ENCODE results near the gene PLCB4.

Gene PLCB4

GRCh38 chr20:9332791-9333479 lies 264.0 kb downstream of the PLCB4 start:
- DNase-seq (ENCODE audit: low read depth), result no peak
- TF ChIP-seq CTCF (conservative IDR thresholded peaks at IDR 0.05; ENCODE audit: low read depth, low read length), result no peak

GRCh38 chr20:9334866-9335265 lies 266.0 kb downstream of the PLCB4 start:
- H3K4me3 ChIP-seq (ENCODE audit: low read depth, low read length), result no peak overlapping the region
- no peak for DNase-seq (ENCODE audit: low read depth)
- TF ChIP-seq CTCF (conservative IDR thresholded peaks at IDR 0.05; ENCODE audit: low read depth, low read length), result no peak

More at GRCh38 chr20:9332791-9333479, 264.0 kb downstream of the PLCB4 start:
- H3K4me3 ChIP-seq (ENCODE audit: low read depth, low read length), result no peak overlapping the region

GRCh38 chr20:9338101-9338500 lies 269.2 kb downstream of the PLCB4 start:
- no peak overlapping the region for H3K4me3 ChIP-seq (ENCODE audit: low read depth, low read length)
- DNase-seq (ENCODE audit: low read depth), result no peak
- TF ChIP-seq CTCF (conservative IDR thresholded peaks at IDR 0.05; ENCODE audit: low read depth, low read length), result no peak

- DNase-seq (ENCODE audit: low read depth), result no peak
- TF ChIP-seq CTCF (conservative IDR thresholded peaks at IDR 0.05; ENCODE audit: low read depth, low read length), result no peak
- no peak overlapping the region for H3K4me3 ChIP-seq (ENCODE audit: low read depth, low read length)
Measured at GRCh38 chr20:9339708-9340107, 270.8 kb downstream of the PLCB4 start.

- no peak for TF ChIP-seq CTCF (conservative IDR thresholded peaks at IDR 0.05; ENCODE audit: low read depth, low read length)
- no peak for DNase-seq (ENCODE audit: low read depth)
- no peak overlapping the region for H3K4me3 ChIP-seq (ENCODE audit: low read depth, low read length)
Measured at GRCh38 chr20:9342651-9343050, 273.8 kb downstream of the PLCB4 start.

- TF ChIP-seq CTCF (conservative IDR thresholded peaks at IDR 0.05; ENCODE audit: low read depth, low read length), result no peak
- peak overlapping the region; percentile 28 for H3K4me3 ChIP-seq (ENCODE audit: low read depth, low read length)
- DNase-seq (ENCODE audit: low read depth), result peak; percentile 89
Measured at GRCh38 chr20:9344083-9344920, 275.4 kb downstream of the PLCB4 start.

Measured in choroid plexus epithelial cell (primary cell).